H9 (cell line): ENCODE results near the gene P2RY12. TPM values are rescaled to one million over a fixed set of nuclear protein-coding genes. Genes with fewer than 3 reads are reported as not detected.

Experiments
- DNase-seq: peaks from one replicate; pipeline ENCODE4 v3.0.0-alpha.2; 2017
- H2AFZ ChIP-seq: one replicate; pipeline ENCODE4 v1.6.1; 2013; ENCODE audit warnings: mild to moderate bottlenecking, low read length, control low read depth, moderate library complexity
- H2AK5ac ChIP-seq: 2 replicates; pipeline ENCODE4 v1.6.1; 2013; ENCODE audit warnings: low read length, control low read depth, mixed read lengths; ENCODE audit not compliant: insufficient read length
- H2BK120ac ChIP-seq: one replicate; pipeline ENCODE4 v1.6.1; 2013; ENCODE audit warnings: low read depth, mild to moderate bottlenecking, low read length, control low read depth, inconsistent platforms; ENCODE audit not compliant: poor library complexity, severe bottlenecking
- H2BK12ac ChIP-seq: 2 replicates; pipeline ENCODE4 v1.6.1; 2013; ENCODE audit warnings: low read length, control low read depth, mixed read lengths, low read depth; ENCODE audit not compliant: insufficient read length
- H2BK15ac ChIP-seq: 2 replicates; pipeline ENCODE4 v1.6.1; 2013; ENCODE audit warnings: low read depth, low read length, control low read depth
- H2BK20ac ChIP-seq: one replicate; pipeline ENCODE4 v1.6.1; 2013; ENCODE audit warnings: low read depth, mild to moderate bottlenecking, low read length, control low read depth, inconsistent platforms; ENCODE audit not compliant: poor library complexity, severe bottlenecking
- H2BK5ac ChIP-seq: 2 replicates; pipeline ENCODE4 v1.6.1; 2013; ENCODE audit warnings: low read length, control low read depth, mixed read lengths; ENCODE audit not compliant: insufficient read length
- H3K14ac ChIP-seq: 2 replicates; pipeline ENCODE4 v1.6.1; 2013; ENCODE audit warnings: low read length, control low read depth; ENCODE audit not compliant: insufficient read depth
- H3K18ac ChIP-seq: 2 replicates; pipeline ENCODE4 v1.6.1; 2013; ENCODE audit warnings: low read depth, mild to moderate bottlenecking, mixed read lengths, low read length, control low read depth; ENCODE audit not compliant: insufficient read length
- H3K23ac ChIP-seq: 2 replicates; pipeline ENCODE4 v1.6.1; 2013; ENCODE audit warnings: low read length, control low read depth, mixed read lengths, low read depth; ENCODE audit not compliant: insufficient read length
- H3K23me2 ChIP-seq: 2 replicates; pipeline ENCODE4 v1.6.1; 2013; ENCODE audit warnings: low read depth, mild to moderate bottlenecking, mixed read lengths, low read length, control low read depth; ENCODE audit not compliant: insufficient read length, poor library complexity, severe bottlenecking
- H3K27ac ChIP-seq: 2 replicates; pipeline ENCODE4 v1.5.1; 2013; ENCODE audit warnings: low read length, control low read depth, mixed read lengths, low read depth; ENCODE audit not compliant: insufficient read length
- H3K27me3 ChIP-seq: 2 replicates; pipeline ENCODE4 v1.6.1; 2013; ENCODE audit warnings: low read length, control low read depth, inconsistent platforms; ENCODE audit not compliant: insufficient read depth
- H3K4ac ChIP-seq: 2 replicates; pipeline ENCODE4 v1.6.1; 2013; ENCODE audit warnings: low read depth, mild to moderate bottlenecking, control low read depth, inconsistent platforms, low read length, moderate library complexity
- H3K4me1 ChIP-seq: 2 replicates; pipeline ENCODE4 v1.6.1; 2013; ENCODE audit warnings: low read length, control low read depth, inconsistent platforms; ENCODE audit not compliant: insufficient read depth
- H3K4me2 ChIP-seq: 2 replicates; pipeline ENCODE4 v1.6.1; 2013; ENCODE audit warnings: low read length, control low read depth, mixed read lengths; ENCODE audit not compliant: insufficient read length, insufficient read depth
- H3K56ac ChIP-seq: 2 replicates; pipeline ENCODE4 v1.6.1; 2013; ENCODE audit warnings: low read depth, mild to moderate bottlenecking, mixed read lengths, low read length, control low read depth; ENCODE audit not compliant: insufficient read length
- H3K79me1 ChIP-seq: 2 replicates; pipeline ENCODE4 v1.6.1; 2013; ENCODE audit warnings: low read depth, mild to moderate bottlenecking, moderate library complexity, low read length, control low read depth, inconsistent platforms; ENCODE audit not compliant: insufficient read depth, poor library complexity, severe bottlenecking
- H3K79me2 ChIP-seq: 2 replicates; pipeline ENCODE4 v1.6.1; 2013; ENCODE audit warnings: low read length, control low read depth, inconsistent platforms; ENCODE audit not compliant: insufficient read depth
- H3K9ac ChIP-seq: 2 replicates; pipeline ENCODE4 v1.6.1; 2013; ENCODE audit warnings: low read length, control low read depth, mixed read lengths; ENCODE audit not compliant: insufficient read length; ENCODE audit errors: extremely low read depth
- H3K9me3 ChIP-seq: one replicate; pipeline ENCODE4 v1.6.1; 2013; ENCODE audit warnings: low read depth, low read length, inconsistent platforms; ENCODE audit not compliant: control insufficient read depth
- H3T11ph ChIP-seq: one replicate; pipeline ENCODE4 v1.6.1; 2013; ENCODE audit warnings: mild to moderate bottlenecking, low read length, control low read depth, inconsistent platforms
- H4K20me1 ChIP-seq: one replicate; pipeline ENCODE4 v1.6.1; 2013; ENCODE audit not compliant: control insufficient read depth, insufficient read length, insufficient read depth
- H4K5ac ChIP-seq: 2 replicates; pipeline ENCODE4 v1.6.1; 2013; ENCODE audit warnings: low read depth, mild to moderate bottlenecking, mixed read lengths, low read length, control low read depth; ENCODE audit not compliant: insufficient read length
- H4K8ac ChIP-seq: replicated peaks from 2 replicates; pipeline ENCODE4 v1.6.1; 2013; ENCODE audit warnings: low read length, control low read depth, mixed read lengths, low read depth; ENCODE audit not compliant: insufficient read length
- H4K91ac ChIP-seq: 2 replicates; pipeline ENCODE4 v1.6.1; 2013; ENCODE audit warnings: low read depth, mild to moderate bottlenecking, moderate library complexity, mixed read lengths, low read length, control low read depth; ENCODE audit not compliant: insufficient read length
- H3K27ac Mint-ChIP-seq, 3 experiments: 2 replicates in 2 of 3; 3 replicates in 1 of 3; pipeline ENCODE4 v1.8.0; 2020 to 2021; ENCODE audit warnings: mixed read lengths in 3 of 3, mild to moderate bottlenecking in 1 of 3, moderate library complexity in 1 of 3
- H3K27me3 Mint-ChIP-seq: 2 replicates; pipeline ENCODE4 v1.8.0; 2021; ENCODE audit warnings: low read depth, mild to moderate bottlenecking, moderate library complexity, mixed read lengths
- H3K36me3 Mint-ChIP-seq, 3 experiments: 2 replicates in 2 of 3; 3 replicates in 1 of 3; pipeline ENCODE4 v1.8.0; 2020 to 2021; ENCODE audit warnings: low read depth in 3 of 3, mixed read lengths in 3 of 3; ENCODE audit not compliant: insufficient read depth in 1 of 3
- H3K4me1 Mint-ChIP-seq, 2 experiments: 2 replicates each; pipeline ENCODE4 v1.8.0; 2020; ENCODE audit warnings: mixed read lengths in 2 of 2
- H3K4me3 Mint-ChIP-seq, 2 experiments: 2 replicates in 1 of 2; 3 replicates in 1 of 2; pipeline ENCODE4 v1.8.0; 2020 to 2021; ENCODE audit warnings: mild to moderate bottlenecking in 2 of 2, mixed read lengths in 2 of 2, moderate library complexity in 1 of 2
- H3K9me3 Mint-ChIP-seq, 2 experiments: 2 replicates in 1 of 2; 3 replicates in 1 of 2; pipeline ENCODE4 v1.8.0; 2020; ENCODE audit warnings: mild to moderate bottlenecking in 2 of 2, mixed read lengths in 2 of 2, moderate library complexity in 1 of 2
- CTCF ChIP-seq: fragments of 200-600 bp; sonication (generic); conservative IDR thresholded peaks from 3 replicates; pipeline ENCODE4 v1.8.0; 2021; ENCODE audit warnings: antibody characterized with exemption, mild to moderate bottlenecking
- WGBS: extraction: QIAGEN DNeasy Blood & Tissue Kit; methylation state at CpG from one replicate; pipeline ENCODE4 v1.1.7; 2013; ENCODE audit warnings: missing lambda C conversion rate, low lambda C conversion rate, mixed read lengths; ENCODE audit not compliant: insufficient read length; ENCODE audit errors: extremely low coverage; 5-methylcytosine and 5-hydroxymethylcytosine counted together
- total RNA-seq: library from RNA; stranded (reverse); gene quantifications from 2 replicates; pipeline ENCODE4 v1.2.1, GENCODE V29; 2021

P2RY12 gene
- total RNA-seq, 1 experiment from 2014 or later = not detected

GRCh38 chr3:151412989-151413388 lies 28.4 kb upstream of the P2RY12 start:
- Histone ChIP-seq H3K27me3 (no peaks in the 10 kb centered on the region), H3T11ph (no peak overlapping the region), H2AFZ (no peak overlapping the region), H3K79me2 (no peaks in the 10 kb centered on the region), H3K23ac (no peak overlapping the region), H4K20me1 (no peaks in the 10 kb centered on the region), H3K18ac (no peak overlapping the region), H3K56ac (no peak overlapping the region), H2BK5ac (no peak overlapping the region), H3K79me1 (no peaks in the 10 kb centered on the region), H4K5ac (no peak overlapping the region), H2BK20ac (no peak overlapping the region), H2BK15ac (no peak overlapping the region), H4K8ac (no peak overlapping the region), H3K9me3 (no peaks in the 10 kb centered on the region), H2AK5ac (no peak overlapping the region), H3K4ac (no peak overlapping the region), H3K23me2 (no peaks in the 10 kb centered on the region), H2BK120ac (no peak overlapping the region), H3K27ac (no peak overlapping the region), H4K91ac (no peak overlapping the region), H3K9ac (no peak overlapping the region), H3K14ac (no peak overlapping the region), H3K4me2 (no peak overlapping the region), H2BK12ac (no peak overlapping the region), H3K4me1 (no peaks in the 10 kb centered on the region)
- WGBS = no CpG with 5 or more reads among the region's 5 CpGs
- no peak overlapping the region for H3K27ac Mint-ChIP-seq
- H3K4me3 Mint-ChIP-seq = no peak overlapping the region
- H3K27me3 Mint-ChIP-seq = no peaks in the 10 kb centered on the region
- peaks cover 6 to 11% (median 7%) of the 10 kb centered on the region in 3 experiments; a peak in 6 of 7 replicates for H3K36me3 Mint-ChIP-seq
- TF ChIP-seq CTCF = peak; percentile 58
- H3K4me1 Mint-ChIP-seq = peaks cover 3 to 7% of the 10 kb centered on the region in 2 experiments; a peak in 2 of 4 replicates
- no peaks in the 10 kb centered on the region for H3K9me3 Mint-ChIP-seq
- peak; percentile 46 for DNase-seq
